ENCODE results near the gene VRTN.
"Not testable (repeated sequence)": the region's sequence is repeated elsewhere in the genome, so short reads cannot be mapped to it uniquely, and the experiment has no call there.

VRTN gene

GRCh38 chr14:74348735-74349463 is 628 bp downstream of the VRTN start:
- DNase-seq = no peak

DNA sequence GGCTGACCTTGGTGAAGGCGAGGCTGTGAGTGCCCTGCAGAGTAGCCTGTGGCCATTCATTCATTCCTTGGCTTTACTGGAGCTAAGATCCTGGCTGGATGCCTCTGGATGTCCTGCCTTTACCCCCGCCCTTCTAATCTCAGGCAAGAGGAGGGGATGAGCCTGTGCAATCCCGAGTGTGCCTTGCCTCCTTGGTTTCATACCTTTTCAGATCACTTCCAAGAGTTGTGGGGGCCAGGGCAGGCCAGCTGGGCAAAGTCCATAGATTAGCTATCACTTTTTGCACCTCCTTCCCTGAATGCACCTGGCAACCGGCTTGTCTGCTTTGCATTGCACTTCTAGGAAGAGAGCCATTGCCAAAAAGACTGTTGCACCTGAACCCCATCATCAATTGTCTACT is 1.5 kb downstream of the VRTN start:
- DNase-seq = no peak

DNA sequence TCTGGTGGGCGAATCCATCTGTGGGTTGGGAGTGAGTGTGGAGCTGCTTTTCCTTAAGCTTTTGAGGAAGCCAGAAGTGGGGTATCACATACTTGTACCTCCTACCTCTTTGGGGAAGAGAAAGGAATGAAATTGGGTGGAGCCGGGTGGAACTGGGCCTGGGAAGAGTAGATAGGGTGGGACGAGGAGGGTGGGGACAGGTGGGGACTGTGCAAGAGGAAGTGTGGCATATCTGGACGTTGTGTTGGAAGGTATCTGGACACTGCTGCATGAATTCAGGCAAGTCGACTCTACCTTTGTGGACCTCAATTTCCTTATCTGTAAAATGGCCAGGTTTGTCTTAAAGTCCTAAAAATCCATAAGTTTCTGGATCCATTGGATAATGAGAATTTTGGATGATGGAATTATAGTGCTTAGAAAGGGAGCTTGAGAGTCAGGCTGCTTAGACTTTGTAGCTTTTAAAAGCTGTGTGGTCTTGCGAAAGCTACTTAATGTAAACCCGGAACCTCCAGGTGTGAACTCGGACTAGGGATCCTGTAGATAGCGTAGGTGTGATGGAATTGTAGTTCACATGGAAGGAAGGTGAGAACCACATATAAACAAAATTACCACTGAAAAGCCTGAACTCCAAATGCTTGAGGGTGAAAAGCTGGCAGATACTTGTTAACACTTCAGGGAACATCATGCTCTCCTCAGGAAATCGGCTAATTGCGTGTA is 2.1 kb downstream of the VRTN start:
- no peak for DNase-seq

GRCh38 chr14:74350928-74351323 is 2.7 kb downstream of the VRTN start:
- no peak for DNase-seq

- no peak for DNase-seq
Measured at GRCh38 chr14:74356892-74357575, 8.8 kb downstream of the VRTN start.

DNA sequence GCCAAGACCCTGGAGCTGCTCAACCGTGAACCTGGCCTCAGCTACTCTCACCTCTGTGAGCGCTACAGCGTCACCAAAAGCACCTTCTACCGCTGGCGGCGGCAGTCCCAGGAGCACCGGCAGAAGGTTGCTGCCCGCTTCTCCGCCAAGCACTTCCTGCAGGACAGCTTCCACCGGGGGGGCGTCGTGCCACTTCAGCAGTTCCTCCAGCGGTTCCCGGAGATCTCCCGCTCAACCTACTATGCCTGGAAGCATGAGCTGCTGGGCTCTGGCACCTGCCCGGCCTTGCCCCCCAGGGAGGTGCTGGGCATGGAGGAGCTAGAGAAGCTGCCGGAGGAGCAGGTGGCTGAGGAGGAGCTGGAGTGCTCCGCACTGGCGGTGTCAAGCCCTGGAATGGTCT is 9.3 kb downstream of the VRTN start:
- DNase-seq = no peak

- DNase-seq = no peak
Measured at GRCh38 chr14:74358176-74358829, 10.0 kb downstream of the VRTN start.

DNA sequence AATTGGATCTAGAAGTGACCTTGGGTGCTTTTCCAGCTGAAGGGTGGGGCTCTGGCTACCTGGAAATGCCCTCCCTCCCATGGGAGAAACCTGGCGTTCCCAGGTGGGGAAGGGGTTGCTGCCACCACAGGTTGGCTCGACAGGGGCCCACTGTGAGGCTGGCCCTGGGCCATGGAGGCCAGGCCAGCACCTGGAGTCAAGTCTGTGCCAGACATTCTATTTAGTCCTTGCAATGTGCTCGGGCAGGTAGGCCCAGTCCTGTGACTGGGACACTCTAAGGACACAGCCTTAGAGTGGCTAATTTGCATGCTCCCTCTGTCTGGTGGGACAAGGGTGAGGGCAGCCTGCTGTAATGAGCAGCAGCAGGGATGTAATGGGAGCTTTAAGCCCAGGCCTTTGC is 11.9 kb downstream of the VRTN start:
- DNase-seq = no peak

- peak in 52 of 56 donors; percentile 2 to 89 (median 48) for DNase-seq
Measured at GRCh38 chr14:74362361-74362915, 14.2 kb downstream of the VRTN start.

DNA sequence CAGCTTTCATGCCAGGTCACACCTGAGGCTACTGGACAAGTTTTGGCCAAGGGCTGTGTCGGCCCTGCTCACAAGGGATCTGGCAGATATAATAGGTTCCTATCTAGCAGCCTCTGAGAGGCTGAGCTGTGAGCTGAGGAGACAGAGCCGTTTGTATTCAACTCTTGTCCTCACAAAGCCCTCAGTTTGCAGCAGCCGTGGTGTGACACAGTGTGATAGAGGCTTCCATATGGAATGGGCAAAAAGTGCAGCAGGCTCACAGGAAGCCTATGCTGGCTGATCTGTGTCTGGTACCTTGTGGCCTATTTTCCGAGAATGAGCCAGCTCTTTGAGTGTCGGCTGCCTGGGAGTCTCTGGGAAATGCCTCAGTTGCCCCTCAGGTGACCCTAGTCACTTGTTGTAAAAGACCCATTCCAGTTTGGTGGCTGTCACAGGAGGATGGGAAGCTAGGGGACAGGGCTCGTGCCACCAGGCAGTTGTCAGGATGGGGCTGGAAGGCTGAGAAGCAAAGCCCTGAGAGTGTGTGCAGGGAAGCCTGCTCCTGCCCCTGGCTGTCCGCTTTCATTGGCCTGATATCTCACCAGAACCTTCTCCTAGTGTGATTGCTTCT is 16.1 kb downstream of the VRTN start:
- peak in 6 of 56 donors; percentile 6 to 15 (median 8) for DNase-seq

DNA sequence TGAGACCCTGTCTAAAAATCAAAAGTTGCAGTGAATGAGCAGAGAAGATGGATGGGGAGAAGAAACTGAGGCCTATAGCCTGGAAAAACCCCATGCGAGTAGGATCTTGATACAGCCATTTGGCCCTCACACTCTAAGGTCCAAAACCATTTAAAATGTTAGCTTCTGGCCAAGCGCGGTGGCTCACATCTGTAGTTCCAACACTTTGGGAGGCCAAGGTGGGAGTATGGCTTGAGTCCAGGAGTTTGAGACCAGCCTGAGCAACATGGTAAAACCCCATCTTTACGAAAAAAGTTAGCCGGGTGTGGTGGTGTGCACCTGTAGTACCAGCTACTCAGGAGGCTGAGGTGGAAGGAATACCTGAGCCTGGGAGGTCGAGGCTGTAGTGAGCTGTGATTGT is 19.8 kb downstream of the VRTN start:
- no peak for DNase-seq

DNA sequence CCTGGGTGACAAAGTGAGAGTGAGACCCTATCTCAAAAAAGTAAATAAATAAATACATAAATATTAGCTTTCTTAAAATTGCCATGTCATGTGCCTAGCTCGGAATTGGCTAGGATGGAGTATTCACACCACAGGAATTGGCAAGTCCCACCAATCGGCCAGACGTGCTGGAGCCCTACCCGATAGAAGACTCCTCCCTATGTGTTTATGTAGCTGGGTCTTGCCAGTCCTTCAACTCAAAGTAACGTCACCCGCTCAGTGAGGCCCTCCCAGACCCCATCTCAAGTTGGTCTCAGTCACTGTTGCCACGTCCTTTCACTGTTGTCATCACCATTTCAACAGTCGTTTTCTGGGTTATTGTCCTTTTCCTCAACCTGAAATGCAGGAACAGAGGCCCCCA is 20.2 kb downstream of the VRTN start:
- no peak for DNase-seq

DNA sequence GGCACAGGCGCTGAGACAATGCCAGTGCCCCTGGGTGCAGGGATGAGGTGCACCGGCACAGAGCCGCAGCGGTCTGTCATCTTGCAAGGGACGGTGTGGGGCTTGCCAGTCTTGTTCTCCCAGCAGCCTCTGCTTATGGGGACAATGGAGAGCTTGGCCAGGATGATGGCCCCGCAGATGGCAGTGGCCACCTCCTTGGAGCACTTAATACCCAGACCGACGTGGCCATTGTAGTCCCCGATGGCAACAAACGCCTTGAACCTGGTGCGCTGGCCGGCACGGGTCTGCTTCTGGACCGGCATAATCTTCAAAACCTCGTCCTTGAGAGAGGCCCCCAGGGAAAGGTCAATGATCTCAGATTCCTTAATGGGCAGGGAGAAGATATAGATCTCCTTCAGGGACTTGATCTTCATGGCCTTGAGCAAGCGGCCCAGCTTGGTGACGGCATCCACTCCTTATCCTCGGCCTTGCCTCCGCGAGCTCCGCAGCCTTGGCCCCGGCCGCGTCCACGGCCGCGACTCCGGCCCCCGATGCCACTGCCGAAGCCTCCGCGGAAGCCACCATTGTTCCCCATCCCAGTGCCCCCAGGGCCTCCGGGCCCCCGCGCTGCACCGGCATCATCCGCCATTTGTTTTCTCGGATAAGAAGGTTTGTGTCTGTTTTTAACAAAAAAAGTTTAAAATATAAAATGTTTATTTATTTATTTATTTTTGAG is 29.9 kb downstream of the VRTN start:
- DNase-seq = no peak

DNA sequence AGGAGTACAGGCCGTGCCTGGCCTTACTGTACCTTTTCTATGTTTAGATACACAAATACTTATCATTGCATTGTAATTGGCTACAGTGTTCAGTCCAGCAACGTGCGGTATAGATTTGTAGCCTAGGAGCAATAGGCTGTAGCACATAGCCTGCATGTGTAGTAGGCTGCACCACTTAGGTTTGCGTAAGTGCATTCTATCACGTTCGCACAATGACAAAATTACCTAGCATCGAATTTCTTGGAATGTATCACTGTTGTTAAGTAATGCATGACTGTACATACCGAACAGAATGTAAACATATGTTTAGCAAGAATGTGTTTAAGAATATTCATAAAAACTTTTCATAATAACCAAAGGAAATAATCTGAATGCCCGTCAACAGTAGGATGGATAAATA is 31.9 kb downstream of the VRTN start:
- no peak for DNase-seq

- DNase-seq = no peak
Measured at GRCh38 chr14:74380845-74381244, 32.6 kb downstream of the VRTN start.

- not testable (repeated sequence) for DNase-seq
Measured at GRCh38 chr14:74381571-74381970, 33.3 kb downstream of the VRTN start.

DNA sequence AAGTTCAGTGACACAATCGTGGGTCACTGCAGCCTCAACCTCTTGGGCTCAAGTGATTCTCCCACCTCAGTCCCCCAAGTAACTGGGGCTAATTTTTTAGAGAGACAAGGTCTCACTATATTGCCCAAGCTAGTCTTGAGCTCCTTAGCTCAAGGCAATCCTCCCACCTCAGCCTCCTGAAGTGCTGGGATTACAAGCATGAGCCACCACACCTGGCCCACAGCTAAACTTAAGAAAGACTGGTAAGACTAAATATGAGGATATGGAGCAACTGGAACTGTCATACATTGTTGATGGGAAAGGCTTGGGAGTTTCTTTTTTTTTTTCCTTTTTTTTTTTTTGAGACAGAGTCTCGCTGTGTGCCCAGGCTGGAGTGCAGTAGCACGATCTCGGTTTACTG is 34.0 kb downstream of the VRTN start:
- no peak for DNase-seq

DNA sequence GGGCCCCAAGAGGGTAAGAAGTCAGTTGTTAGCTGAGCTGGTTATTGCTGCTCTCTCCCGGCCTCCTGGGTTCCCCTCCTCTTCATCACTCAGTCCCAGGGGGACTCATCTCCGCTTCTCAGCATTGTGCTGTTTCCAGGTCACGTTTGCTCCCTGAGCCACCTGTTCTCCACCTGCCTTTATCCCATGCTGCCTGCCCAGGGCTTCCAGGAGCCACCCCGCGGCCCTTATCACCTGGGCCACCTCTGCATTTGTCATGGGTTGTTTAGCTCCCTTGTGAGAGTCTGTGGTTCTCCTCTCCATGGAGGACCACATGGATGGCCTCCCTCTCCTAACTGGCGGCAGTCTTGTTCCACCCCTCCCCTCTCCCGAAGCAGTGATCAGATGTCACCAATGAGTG is 41.7 kb downstream of the VRTN start:
- no peak for DNase-seq

DNA sequence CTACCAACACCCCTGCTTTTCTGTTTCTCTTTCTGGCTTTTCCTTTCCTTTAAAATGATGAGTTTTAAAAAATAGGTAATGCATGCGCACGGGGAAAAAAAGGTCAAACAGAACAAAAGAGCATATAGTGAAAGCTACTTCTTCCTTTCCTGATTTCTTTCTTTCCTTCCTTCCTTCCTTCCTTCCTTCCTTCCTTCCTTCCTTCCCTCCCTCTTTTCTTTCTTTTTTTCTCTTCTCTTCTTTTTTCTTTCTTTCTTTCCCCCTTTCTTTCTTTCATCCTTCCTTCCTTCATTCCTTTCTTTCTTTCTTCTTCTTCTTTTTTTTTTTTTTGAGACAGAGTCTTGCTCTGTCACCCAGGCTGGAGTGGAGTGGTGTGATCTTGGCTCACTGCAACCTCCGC is 42.2 kb downstream of the VRTN start:
- DNase-seq = not testable (repeated sequence)

GRCh38 chr14:74391479-74391878 is 43.2 kb downstream of the VRTN start:
- DNase-seq = no peak

All from nucleus accumbens (tissue), 56 donors.